ENCODE data around the gene FRY.

The FRY gene

GRCh38 chr13:32316028-32316339 lies 284.4 kb downstream of the FRY start:
- DNase-seq = no peak

DNA sequence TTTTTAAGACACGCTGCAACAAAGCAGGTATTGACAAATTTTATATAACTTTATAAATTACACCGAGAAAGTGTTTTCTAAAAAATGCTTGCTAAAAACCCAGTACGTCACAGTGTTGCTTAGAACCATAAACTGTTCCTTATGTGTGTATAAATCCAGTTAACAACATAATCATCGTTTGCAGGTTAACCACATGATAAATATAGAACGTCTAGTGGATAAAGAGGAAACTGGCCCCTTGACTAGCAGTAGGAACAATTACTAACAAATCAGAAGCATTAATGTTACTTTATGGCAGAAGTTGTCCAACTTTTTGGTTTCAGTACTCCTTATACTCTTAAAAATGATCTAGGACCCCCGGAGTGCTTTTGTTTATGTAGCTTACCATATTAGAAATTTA lies 284.9 kb downstream of the FRY start:
- no peak for DNase-seq

DNA sequence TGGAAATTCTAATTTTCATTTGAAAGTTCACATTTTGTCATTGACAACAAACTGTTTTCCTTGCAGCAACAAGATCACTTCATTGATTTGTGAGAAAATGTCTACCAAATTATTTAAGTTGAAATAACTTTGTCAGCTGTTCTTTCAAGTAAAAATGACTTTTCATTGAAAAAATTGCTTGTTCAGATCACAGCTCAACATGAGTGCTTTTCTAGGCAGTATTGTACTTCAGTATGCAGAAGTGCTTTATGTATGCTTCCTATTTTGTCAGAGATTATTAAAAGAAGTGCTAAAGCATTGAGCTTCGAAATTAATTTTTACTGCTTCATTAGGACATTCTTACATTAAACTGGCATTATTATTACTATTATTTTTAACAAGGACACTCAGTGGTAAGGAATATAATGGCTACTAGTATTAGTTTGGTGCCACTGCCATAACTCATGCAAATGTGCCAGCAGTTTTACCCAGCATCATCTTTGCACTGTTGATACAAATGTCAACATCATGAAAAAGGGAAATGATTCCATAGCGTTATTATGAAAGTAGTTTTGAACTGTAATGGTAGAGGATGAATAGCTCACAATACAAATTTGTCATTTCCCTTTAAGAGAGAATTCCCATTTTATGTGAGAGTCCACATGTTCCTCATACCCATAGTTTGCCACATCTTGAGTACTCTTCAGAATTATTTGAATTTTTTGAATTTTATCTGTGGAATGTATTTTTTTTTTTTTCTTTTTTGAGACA lies 286.3 kb downstream of the FRY start:
- no peak for DNase-seq

GRCh38 chr13:32320528-32320927 lies 289.0 kb downstream of the FRY start:
- DNase-seq = no peak

DNA sequence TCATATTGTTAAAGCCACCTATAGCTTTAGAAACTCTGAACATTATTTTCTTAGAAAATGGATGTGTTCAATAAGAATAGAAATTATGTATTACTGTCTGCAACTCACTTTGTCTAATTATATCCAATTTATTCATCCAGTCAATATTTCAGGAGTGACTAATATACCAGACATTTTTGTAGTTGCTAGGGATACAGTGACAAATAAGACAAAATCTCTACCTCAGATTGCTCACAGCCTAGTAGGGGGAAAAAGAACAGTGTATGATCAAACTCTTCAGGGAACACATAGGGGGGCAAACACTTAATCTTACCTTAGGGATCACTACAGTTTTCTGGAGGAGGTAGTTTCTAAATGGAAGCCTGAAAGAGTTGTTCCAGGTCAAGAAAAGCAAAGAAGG lies 292.3 kb downstream of the FRY start:
- DNase-seq = no peak

- DNase-seq = no peak
Observed at GRCh38 chr13:32330441-32330840, 298.9 kb downstream of the FRY start.

GRCh38 chr13:32334671-32335070 lies 303.1 kb downstream of the FRY start:
- DNase-seq = no peak

- no peak for DNase-seq
Observed at GRCh38 chr13:32340914-32341313, 309.3 kb downstream of the FRY start.

DNA sequence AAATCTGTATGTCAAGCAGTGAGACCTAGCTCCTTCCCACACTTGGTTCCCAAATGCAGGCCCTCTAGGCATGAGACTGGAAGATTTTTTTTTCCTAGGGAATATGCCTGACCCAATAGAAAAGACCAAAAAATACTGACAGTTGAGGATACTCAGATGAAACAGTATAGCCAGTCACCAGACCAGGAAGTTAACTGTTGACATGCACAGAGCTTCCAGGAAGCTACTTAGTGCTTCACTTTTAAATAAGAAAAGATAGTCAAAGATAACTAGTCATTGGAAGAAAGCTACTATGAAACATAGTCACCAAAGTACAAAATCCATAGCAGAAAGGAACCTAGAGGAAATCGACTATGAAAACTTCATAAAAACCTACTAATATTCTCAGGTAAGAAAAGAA lies 316.1 kb downstream of the FRY start:
- no peak for DNase-seq
